Measurements from ENCODE around the gene ETHE1. TPM values are rescaled to one million over a fixed set of nuclear protein-coding genes. Genes with fewer than 3 reads are reported as not detected.

Gene ETHE1
- total and polyA plus RNA-seq, 2 donors from 2014 or later = 61.3 to 81.8 TPM

DNA sequence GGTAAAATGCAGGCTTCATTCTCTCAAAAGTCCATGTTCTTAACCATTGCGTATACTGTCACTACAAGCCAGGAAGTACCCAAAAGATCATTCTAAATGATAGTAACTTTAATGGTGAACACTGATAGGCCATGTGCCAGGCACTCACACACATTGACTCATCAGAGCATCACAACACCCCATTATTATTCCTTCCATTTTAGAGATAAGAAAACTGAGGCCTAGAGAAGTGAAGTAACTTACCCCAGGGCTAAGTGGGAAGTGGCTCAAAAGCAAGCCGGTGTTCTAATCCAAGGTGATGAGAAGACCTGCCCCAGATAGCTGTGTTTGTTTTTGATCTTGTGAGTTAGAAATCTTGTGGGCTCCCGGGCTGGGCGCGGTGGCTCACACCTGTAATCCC, 21.1 kb downstream of the ETHE1 start:
- no peak for FAIRE-seq
- intact Hi-C loops (cut with DNase I) = no loop called here
- DNase-seq = no peak

DNA sequence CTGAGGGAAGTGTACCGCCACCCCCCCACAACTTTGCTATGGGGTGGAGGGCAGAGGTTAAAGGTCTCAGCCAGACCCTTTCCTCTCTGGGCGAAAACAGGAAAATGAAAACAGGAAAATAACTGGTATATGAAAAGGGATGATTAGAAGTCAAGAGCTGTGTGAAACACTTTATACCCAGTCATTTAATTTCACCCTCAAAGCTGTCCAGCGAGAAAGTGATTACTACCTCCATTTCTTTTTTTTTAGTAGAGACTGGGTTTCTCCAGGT, 21.9 kb downstream of the ETHE1 start:
- intact Hi-C loops (cut with DNase I) = no loop called here
- peak overlapping the region in 1 of 3 donors; percentile 92 for H3K4me3 ChIP-seq (ENCODE audit: low read length in 3 of 3)

More for the DNA sequence above, 21.1 kb downstream of the ETHE1 start:
- TF ChIP-seq, protein P1, sequence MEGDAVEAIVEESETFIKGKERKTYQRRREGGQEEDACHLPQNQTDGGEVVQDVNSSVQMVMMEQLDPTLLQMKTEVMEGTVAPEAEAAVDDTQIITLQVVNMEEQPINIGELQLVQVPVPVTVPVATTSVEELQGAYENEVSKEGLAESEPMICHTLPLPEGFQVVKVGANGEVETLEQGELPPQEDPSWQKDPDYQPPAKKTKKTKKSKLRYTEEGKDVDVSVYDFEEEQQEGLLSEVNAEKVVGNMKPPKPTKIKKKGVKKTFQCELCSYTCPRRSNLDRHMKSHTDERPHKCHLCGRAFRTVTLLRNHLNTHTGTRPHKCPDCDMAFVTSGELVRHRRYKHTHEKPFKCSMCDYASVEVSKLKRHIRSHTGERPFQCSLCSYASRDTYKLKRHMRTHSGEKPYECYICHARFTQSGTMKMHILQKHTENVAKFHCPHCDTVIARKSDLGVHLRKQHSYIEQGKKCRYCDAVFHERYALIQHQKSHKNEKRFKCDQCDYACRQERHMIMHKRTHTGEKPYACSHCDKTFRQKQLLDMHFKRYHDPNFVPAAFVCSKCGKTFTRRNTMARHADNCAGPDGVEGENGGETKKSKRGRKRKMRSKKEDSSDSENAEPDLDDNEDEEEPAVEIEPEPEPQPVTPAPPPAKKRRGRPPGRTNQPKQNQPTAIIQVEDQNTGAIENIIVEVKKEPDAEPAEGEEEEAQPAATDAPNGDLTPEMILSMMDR (IDR thresholded peaks at IDR 0.05; ENCODE audit: borderline replicate concordance, extremely low read depth, insufficient read depth) = no peak
- Histone ChIP-seq H3K27me3 (ENCODE audit: control insufficient read depth, insufficient read depth, low read length) (peaks cover 3% of the 10 kb centered on the region), H3K9me3 (ENCODE audit: control insufficient read depth in 2 of 3, insufficient read depth in 1 of 3, low read length in 3 of 3) (no peaks in the 10 kb centered on the region), H3K27ac (ENCODE audit: low read depth in 2 of 2, low read length in 2 of 2) (no peak overlapping the region), H3K4me1 (ENCODE audit: control insufficient read depth in 2 of 3, insufficient read depth in 2 of 3, low read depth in 1 of 3, low read length in 3 of 3) (peaks cover 0 to 13% (median 3%) of the 10 kb centered on the region in 3 donors), H3K9ac (ENCODE audit: low read length in 3 of 3) (no peak overlapping the region), H3K4me3 (ENCODE audit: low read length in 3 of 3) (no peak overlapping the region), H3K36me3 (ENCODE audit: control insufficient read depth in 2 of 3, insufficient read depth in 3 of 3, low read length in 3 of 3) (peaks cover 2 to 12% (median 5%) of the 10 kb centered on the region in 3 donors)

DNA sequence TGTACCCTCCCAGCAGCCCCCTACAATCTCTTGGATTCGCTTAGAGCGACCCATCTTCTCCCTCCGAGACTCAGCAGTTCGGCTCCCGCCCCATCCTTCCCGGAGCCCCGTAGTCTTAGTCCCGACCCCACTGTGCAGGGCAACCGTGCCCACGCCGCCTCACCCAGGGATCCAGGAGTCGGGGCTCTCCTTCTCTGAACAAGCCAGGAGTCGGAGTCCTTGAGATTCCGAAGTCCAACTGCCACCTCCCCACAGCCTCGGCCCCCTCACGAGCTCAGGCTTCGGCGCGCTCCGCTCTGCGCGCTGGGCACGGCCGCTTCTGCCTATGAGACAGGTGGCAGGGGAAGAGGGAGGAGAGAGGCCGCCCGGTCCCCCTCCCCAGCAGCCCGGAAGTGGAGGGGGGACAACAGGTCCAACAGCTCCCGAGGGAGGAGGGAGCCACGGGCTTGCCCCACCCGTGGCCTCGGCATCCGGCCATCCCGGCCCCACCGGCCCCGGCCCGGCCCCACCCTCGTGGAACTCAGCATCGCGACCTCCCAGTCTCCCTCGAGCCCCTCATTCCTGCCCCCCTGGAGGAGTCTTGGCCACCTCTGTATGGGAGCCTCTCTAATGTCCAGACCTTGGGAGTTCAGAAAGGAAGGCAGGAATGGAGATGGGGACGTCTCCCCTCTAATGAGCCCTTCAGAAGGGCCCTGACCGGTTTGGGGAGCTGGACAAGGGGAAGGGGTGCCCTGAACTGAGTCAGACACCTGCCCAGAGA, 22.4 kb downstream of the ETHE1 start, which contains the start of gene PHLDB3:
PHLDB3 (minus strand) TSS at position 321 of the 760 bp plus-strand sequence. CDS start 628 bp downstream, outside the sequence.
- no peak for FAIRE-seq
- H3K27me3 ChIP-seq (ENCODE audit: control insufficient read depth, insufficient read depth, low read length) = peaks cover 3% of the 10 kb centered on the region
- intact Hi-C loops (cut with DNase I) = no loop called here
- DNase-seq = peak in 4 of 5 donors; percentile 67 to 88 (median 77)
- H3K9me3 ChIP-seq (ENCODE audit: control insufficient read depth in 2 of 3, insufficient read depth in 1 of 3, low read length in 3 of 3) = no peaks in the 10 kb centered on the region
- H3K36me3 ChIP-seq (ENCODE audit: control insufficient read depth in 2 of 3, insufficient read depth in 3 of 3, low read length in 3 of 3) = peaks cover 2 to 8% (median 5%) of the 10 kb centered on the region in 3 donors
- peak within 1 kb of the TSS; percentile 72 to 90 for H3K27ac ChIP-seq (ENCODE audit: low read depth in 2 of 2, low read length in 2 of 2)
- H3K4me1 ChIP-seq (ENCODE audit: control insufficient read depth in 2 of 3, insufficient read depth in 2 of 3, low read depth in 1 of 3, low read length in 3 of 3) = peaks cover 0 to 13% (median 3%) of the 10 kb centered on the region in 3 donors
- H3K9ac ChIP-seq (ENCODE audit: low read length in 3 of 3) = peak within 1 kb of the TSS; percentile 47 to 96 (median 94)
- peak within 1 kb of the TSS; percentile 68 to 92 (median 87) for H3K4me3 ChIP-seq (ENCODE audit: low read length in 3 of 3)
- TF ChIP-seq, protein P1 (IDR thresholded peaks at IDR 0.05; ENCODE audit: borderline replicate concordance, extremely low read depth, insufficient read depth) = no peak

More for the DNA sequence above, 21.9 kb downstream of the ETHE1 start:
- H3K27me3 ChIP-seq (ENCODE audit: control insufficient read depth, insufficient read depth, low read length) = peaks cover 3% of the 10 kb centered on the region
- peaks cover 2 to 12% (median 5%) of the 10 kb centered on the region in 3 donors for H3K36me3 ChIP-seq (ENCODE audit: control insufficient read depth in 2 of 3, insufficient read depth in 3 of 3, low read length in 3 of 3)
- TF ChIP-seq, protein P1 (IDR thresholded peaks at IDR 0.05; ENCODE audit: borderline replicate concordance, extremely low read depth, insufficient read depth) = no peak
- FAIRE-seq (no peak), DNase-seq (no peak)
- no peak overlapping the region for H3K9ac ChIP-seq (ENCODE audit: low read length in 3 of 3)
- no peak overlapping the region for H3K27ac ChIP-seq (ENCODE audit: low read depth in 2 of 2, low read length in 2 of 2)
- peaks cover 0 to 13% (median 3%) of the 10 kb centered on the region in 3 donors for H3K4me1 ChIP-seq (ENCODE audit: control insufficient read depth in 2 of 3, insufficient read depth in 2 of 3, low read depth in 1 of 3, low read length in 3 of 3)
- H3K9me3 ChIP-seq (ENCODE audit: control insufficient read depth in 2 of 3, insufficient read depth in 1 of 3, low read length in 3 of 3) = no peaks in the 10 kb centered on the region

Measured in kidney (tissue), 14 donors.